Suprapubic skin (tissue), 3 donors: ENCODE results near the gene NPEPL1.

Experiments used
- CTCF ChIP-seq, 2 donors: fragments of 200-600 bp in 1 of 2; fragments of 450-650 bp in 1 of 2; sonication (generic) in 1 of 2; IDR thresholded peaks; one replicate each; pipeline ENCODE4 v1.5.1; 2016 to 2019; ENCODE audit warnings: antibody characterized with exemption in 2 of 2, mild to moderate bottlenecking in 1 of 2, moderate library complexity in 1 of 2
- POLR2AphosphoS5 ChIP-seq, 3 donors: sonication (generic); formaldehyde crosslinking; IDR thresholded peaks; one replicate each; pipeline ENCODE4 v1.6.1; 2017; ENCODE audit warnings: antibody characterized with exemption in 3 of 3

GRCh38 chr20:58677079-58677604 is 15.5 kb upstream of the NPEPL1 start:
- no peak for TF ChIP-seq CTCF (IDR thresholded peaks at IDR 0.05)
- no peak for TF ChIP-seq POLR2AphosphoS5 (IDR thresholded peaks at IDR 0.05)
